SIG-M5 treated with dmso at 0.1 percent for 504 hours (cell line): ENCODE data around the gene TBC1D1.
"Not testable (repeated sequence)": the region's sequence is repeated elsewhere in the genome, so short reads cannot be mapped to it uniquely, and the experiment has no call there.

ENCODE experiments used
- DNase-seq: peaks from one replicate; lab custom pipeline; 2025; ENCODE audit not compliant: unreplicated experiment; lab: John Stamatoyannopoulos, UW

The TBC1D1 gene

DNA sequence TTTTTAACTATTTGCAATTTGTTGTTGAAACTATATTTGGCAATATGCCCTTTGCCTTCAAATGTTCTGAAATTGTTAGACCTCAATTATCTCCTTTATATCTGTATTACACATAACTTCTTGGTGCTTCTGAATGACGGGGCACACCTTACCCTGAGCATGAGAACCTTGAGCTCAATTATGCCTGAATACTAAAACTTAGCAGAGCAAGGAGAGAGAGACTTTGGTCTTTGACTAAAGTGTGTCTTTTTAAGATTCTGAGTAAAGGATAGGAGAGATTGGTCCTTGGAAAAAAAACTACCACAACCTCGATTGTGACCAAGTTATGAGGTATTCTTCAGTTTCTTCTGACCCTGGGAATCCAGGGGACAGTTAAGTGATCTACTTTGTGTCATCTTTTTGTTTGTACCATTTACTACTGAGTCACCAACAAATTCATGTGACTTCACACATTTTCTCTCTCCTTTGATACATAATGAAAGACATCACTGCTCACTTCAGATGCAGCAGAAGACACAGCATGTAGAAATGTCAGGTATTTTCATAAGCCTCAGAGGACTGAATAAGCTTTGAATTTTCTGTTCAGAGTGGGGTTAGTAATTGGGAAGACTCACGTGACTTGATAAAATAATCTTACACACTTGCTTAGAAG lies 120.8 kb downstream of the TBC1D1 start:
- DNase-seq: no peak

DNA sequence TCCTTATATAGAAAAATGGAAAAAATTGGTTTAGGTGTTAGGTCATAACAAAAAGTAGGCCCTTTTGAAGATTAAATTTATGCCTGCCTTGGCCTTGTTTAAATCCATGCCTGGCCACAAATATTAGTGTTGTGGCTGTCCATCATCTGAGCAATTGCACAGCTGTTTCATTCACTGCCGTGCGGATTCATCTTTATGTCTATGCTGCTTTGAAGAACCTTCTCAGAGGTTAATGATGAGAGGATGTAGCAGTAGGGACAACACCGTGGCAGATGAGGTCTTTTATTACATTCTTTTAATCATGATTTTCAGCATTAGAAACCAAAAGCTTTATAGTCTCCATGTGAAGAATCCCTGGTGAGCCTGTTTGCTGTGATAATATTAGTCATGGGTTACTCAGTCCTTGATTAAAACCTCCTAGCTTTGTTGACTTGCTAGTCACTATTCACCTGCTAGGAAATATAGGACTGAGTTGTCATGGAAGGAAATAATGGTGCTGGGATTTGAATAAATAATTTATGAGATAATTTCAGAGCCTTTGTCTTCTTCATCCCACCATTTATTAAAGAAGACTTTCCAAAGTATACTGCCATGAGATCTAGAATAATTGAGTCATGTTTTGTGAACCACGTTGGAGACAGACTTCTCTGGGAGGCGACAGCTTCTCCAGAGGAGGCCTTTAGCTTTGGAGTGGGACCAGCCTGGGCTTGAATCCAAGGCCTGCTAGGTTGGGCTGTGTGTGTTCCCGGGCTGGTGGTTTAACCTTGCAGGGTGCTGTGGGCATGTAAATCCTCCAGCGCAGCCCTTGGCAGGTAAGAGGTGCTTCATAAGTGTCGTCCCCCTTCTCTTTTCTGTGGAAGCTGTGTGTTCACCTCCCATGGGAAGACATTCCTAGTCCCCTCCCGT lies 122.8 kb downstream of the TBC1D1 start:
- DNase-seq: no peak

DNA sequence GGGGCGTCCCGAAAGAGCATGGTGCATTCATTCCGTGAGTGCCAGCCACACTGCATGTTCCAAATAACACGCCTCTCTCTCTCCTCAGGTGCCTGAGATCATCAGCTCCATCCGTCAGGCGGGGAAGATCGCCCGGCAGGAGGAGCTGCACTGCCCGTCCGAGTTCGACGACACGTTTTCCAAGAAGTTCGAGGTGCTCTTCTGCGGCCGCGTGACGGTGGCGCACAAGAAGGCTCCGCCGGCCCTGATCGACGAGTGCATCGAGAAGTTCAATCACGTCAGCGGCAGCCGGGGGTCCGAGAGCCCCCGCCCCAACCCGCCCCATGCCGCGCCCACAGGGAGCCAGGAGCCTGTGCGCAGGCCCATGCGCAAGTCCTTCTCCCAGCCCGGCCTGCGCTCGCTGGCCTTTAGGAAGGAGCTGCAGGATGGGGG lies 123.6 kb downstream of the TBC1D1 start:
- no peak for DNase-seq

DNA sequence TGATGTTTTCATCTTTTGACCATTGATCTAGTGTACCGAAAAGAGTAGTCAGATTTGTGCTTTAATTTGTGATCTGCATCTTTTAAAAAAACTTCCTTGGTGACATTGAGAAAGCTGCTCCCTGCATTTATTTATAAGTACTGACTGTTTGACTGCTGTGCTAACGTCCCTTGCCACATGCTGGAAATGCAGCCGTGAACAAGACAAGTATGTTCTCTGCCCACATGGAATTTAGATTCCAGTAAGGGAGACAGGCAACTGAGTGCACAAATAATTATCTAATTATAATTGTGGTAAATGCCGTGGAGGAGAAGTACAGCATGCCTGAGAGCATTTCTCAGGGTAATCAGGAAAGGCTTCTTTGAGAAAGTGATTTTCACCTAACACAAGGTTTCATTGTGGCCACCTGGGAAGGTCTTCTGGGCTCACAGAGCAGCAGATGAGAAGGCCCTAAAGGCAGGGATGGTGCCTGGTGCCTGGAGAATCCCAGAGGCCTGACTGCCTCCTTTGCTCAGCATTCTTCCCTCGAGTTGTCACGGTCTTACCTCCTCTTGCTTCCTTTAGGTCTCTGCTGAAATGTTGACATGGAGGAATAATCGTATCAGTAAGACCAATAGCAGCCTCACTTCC lies 125.1 kb downstream of the TBC1D1 start:
- no peak for DNase-seq

DNA sequence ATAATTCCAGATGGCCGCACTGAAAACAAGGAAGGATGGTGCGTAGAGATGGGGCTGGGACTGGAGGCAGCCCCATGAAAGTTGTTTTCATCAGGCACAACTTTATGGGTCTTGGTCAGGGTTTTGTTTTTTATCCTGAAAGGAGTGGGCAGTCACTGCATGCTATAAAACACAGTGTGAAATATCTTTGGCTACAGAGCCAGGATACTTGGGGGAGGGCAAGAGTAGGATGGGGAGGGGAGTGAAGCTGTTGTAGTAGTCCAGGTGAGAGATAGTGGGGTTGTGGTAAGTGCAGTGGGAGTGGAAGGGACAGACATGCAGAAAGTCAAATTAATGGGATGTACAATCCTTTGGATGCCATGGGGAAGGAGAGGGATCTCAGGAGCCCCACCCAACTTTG lies 125.8 kb downstream of the TBC1D1 start:
- DNase-seq: no peak

DNA sequence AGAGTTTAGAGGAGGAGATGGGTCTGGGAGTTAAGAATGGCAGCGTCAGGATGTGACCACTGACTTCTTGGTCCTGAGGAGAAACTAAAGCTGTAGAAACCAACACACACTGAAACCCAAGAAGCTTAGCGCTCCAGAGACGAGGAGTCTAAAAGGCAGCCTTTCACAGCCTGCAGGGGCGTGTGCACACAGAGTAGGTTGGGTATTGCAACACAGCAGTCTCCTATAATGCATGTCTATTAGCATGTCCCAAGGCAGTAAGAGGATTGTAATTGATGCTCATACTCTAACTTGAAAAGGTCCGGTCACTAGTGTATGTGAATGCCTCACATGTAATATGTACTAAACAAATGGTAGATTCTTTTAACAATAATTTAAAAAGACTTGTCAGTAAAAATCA lies 126.7 kb downstream of the TBC1D1 start:
- no peak for DNase-seq

DNA sequence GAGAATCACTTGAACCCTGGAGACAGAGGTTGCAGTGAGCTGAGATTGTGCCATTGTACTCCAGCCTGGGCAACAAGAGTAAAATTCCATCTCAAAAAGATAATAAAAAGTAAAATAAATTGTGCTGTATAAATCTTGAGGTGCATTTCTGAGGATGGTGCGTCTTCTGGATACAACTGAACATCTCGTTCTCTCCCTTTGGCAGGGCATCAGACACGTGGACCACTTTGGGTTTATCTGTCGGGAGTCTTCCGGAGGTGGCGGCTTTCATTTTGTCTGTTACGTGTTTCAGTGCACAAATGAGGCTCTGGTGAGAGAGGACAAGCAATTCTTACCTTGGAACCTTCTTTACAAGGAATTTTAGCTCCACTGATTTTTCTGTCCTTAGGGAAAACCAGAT lies 129.5 kb downstream of the TBC1D1 start:
- no peak for DNase-seq

DNA sequence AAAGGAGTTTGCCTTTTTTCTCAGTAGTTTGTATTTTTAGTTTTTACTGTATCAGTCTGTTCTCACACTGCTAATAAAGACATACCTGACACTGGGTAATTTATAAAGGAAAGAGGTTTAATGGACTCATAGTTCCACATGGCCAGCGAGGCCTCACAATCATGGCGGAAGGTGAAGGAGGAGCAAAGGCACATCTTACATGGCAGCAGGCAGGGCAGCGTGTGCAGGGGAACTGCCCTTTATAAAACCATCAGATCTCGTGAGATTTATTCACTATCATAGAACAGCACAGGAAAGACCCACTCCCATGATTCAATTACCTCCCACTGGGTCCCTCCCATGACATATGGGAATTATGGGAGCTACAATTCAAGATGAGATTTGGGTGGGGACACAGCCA lies 130.1 kb downstream of the TBC1D1 start:
- not testable (repeated sequence) for DNase-seq

DNA sequence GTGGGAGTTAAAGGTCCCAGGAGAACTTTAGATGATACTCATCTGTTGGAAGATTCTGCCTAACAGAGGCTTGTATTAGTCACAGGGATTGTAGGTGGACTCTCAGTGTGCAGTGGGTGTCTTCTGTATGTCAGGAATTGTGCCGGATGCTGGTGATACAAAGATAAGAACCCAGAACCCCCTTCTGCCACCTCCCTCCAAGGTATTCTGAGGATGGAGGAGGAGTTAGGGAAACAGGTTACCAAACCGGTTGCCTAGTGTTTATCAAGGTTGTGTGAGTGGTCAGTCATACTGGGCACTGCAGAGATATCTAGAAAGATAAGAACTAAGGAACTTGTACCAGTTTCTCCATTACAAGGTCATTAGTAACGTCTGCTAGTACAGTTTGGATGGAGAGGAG lies 130.9 kb downstream of the TBC1D1 start:
- DNase-seq: no peak

DNA sequence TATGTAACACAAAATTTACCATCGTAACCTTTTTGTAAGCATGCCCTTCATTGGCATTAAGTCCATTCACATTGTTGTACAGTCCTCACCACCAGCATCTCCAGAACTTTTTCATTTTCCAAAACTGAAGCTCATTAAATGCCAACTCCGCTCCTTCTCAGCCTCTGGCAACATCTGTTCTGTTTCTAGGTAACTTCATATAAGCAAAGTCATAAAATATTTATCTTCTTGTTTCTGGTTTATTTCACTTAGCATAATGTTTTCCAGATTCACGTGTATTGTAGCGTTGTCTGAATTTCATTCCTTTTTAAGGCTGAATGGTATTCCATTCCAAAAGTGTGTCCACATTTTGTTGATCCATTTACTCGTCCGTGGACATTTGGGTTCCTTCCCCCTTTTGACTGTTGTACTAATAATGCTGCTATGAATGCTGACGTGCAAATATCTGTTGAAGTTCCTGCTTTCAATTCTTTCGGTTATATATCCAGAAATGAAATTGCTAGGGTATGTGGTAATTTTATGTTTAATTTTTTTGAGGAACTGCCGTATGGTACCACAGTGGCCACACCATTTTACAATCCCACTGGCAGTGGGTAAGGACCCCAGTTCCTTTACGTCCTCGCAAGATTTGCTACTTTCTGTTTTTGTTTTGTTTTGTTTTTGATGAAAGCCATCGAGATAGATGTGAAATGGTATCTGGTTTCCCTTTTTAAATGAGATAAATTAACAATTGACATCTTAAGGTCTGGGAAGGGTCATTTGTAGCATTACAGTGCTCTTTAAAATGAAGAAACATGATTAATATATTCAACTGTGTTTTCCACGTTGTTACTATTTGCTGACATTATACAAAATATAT lies 132.7 kb downstream of the TBC1D1 start:
- DNase-seq: no peak

DNA sequence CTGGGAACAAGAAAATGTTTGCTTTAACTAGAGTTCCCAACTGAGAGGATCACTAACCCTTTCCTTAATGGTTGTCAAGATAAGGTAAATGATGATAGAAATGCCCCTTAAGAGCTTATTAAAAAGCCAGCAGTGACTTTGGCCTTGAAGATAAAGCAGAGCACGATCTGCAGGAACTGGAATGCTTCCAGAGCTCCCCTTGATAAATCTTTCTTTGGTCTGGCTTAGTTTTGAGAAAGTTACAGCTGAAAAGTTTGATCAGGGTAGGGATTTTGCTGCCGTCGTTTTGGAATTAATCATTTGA lies 133.3 kb downstream of the TBC1D1 start:
- no peak for DNase-seq

DNA sequence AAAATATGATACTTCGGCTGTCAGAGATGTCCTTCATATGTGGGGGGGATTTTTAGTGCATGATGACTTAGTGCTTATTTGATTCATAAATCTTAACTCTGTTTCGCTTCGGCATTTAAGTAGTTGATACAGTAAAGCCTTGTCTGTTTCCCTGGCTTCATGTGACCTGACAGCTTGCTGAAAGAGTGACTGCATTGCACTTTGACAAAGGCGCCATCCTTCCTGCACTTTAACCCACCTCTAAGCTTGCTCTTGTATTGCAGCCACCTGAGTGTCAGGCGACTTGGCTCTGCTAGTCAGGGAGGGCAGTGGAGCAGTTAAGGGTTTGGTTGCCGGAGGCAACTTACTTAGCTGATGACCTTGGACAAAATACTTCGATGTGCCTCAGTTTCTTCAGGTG lies 134.8 kb downstream of the TBC1D1 start:
- DNase-seq: no peak

DNA sequence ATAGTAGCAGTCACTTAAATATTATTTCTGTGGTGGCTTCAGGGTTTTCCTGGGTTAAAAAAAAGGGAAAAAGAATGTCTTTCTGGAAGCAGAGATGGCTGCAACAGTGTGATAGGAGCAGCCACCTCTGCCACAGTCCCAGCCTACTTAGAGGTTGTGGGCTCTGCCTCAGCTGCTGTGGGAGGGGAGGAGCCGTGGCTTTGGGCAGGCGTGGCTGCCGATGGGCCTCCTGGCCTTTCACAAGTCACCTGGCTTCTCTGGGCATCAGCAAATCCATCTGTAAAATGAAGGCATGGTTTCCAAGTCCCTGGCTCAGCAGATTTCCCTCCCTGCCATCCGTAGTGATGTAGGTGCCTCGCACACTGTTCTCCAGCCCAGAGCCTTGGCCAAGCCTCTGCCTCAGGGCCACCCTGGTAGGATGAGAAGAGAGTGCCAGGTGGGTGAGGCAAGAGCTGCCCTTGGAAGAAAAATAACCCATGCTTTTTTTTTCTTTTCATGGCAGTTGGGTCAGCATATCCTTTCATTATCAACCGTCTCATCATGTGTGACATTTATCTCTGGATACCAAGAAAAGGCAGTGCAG lies 135.4 kb downstream of the TBC1D1 start:
- DNase-seq: no peak

DNA sequence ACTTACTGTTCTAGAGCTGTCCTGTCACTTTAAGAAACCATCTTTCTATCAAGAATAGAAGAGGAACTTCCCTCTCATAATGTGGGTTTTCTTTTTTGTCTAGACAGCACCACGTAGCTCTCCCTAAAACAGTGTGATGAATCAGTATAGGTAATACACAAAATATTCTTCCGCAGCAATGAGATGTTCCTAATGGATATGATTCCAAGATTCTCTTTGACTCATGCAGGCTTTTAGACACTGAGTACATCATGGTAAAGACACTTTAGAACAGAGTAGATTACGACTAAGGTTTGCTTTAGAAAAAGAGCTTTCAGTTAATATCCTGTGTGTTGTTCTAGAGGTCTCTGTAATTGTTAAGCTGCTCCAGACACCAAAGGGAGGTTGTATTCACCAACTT lies 139.1 kb downstream of the TBC1D1 start:
- DNase-seq: no peak

DNA sequence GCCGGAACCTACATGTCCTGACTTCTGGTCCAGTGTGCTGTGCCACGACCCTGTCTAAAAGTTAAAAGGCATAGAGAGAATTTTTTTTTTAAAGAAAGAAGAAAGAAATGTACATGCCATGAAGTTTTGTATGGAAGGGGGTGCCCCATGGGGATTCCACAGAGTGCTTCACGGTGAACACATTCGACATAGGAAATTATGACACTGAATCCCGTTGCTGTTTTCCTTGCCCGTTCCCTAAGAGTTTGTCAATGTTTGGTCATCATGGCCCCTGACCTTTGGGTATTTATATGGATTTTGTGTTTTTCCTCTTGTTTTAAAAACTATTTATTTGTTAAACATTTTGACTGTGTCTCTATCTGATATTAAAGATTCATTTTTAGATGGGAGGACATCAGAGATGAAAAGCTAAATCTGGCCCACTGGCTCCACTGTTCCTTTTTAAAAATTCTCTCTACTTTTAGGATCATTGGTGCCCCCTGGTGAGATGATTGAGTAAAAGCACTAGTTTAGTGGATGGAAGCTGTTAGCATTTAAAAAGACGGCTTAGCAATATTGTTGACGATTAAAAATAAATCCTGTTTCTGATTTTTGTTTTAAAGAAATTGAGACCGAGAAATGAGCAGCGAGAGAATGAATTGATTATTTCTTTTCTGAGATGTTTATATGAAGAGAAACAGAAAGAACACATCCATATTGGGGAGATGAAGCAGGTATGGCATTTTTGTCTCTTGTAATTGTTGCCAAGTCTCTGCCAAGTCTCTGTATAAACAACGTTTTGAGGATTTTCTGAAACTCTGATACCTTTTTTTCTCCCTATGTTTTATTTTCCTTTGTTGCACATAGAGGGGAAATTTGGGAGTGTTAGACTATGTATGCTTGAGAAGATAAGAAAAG lies 144.3 kb downstream of the TBC1D1 start:
- DNase-seq: peak; percentile 61

DNA sequence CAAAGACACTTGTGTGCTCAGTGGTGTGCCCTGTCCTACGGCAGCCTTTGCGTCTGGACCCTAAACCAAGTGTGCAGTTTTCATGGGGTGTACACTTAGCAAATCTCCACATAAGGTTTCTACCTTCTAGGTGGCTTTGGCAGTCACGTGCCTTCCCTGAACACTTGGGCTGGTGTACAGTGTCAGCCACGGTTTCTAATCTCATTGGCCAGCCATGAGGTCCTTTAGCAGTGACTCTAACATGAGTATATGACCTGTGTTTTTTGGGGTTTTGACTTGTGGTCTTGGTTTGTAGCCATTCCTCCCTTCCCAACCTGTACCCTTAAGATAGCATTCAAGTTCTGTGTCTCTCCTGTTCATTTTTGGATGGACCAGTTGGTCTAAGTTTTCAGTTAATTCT lies 145.7 kb downstream of the TBC1D1 start:
- no peak for DNase-seq

DNA sequence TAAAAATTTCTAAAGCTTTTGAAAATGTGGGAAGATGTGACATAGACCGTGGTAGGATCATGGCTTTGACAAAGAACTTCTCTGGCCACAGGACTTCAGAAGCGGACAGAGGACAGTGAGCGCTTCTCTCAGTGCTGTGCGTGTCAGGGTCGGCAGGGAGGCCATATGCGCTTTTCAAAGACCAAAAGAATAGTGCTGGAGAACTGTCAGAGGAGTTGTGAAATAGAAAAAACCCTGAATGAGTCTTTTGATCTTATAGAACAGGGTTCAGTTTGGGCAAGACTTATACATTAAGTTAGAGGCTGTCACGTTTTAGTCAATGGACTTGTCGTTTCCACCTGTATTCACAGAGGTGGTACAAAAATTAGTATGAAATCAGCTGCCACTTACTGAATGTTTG lies 146.7 kb downstream of the TBC1D1 start:
- DNase-seq: no peak

DNA sequence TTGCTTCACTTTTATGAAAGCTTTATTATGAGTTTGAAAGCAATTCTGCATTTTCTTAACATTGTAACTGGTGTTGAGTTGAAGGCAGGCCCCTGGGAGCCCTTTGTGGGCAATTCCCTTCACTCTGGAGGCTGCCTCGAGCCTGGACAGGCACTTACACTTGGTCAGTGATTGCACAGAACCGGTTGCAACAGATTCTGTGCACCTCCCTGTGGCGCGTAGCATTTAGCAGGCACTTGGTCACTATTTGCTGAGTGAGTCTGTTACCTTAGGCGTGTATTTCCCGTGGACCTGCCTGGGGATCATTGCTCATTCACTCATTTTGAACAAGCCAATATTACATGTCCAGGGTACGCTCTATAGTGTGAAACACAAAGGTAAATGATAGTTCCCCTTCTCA lies 149.7 kb downstream of the TBC1D1 start:
- DNase-seq: no peak

DNA sequence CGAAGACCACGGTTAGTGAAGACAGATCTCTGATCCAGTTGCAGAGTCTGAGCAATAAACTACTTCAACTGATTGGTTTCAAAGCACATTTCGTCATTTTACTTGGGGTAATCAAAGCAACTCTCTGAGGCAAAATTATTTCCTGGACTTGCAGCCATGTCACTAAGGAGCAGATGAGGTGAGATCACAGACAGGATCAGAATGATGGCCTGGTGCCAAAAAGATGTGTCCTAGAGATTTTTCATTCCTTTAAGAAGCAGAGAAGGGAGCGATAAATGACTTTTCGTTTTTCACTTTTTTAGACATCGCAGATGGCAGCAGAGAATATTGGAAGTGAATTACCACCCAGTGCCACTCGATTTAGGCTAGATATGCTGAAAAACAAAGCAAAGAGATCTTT lies 153.2 kb downstream of the TBC1D1 start:
- no peak for DNase-seq
